Measurements from ENCODE around the gene SLC35E1. TPM values are rescaled to one million over a fixed set of nuclear protein-coding genes. Genes with fewer than 3 reads are reported as not detected.

SLC35E1 gene
- total RNA-seq, 1 donor from 2014 or later, result 21.6 TPM

- no peaks in the 10 kb centered on the region for H3K9me3 ChIP-seq
- peaks cover 47% of the 10 kb centered on the region for H3K4me1 ChIP-seq
- intact Hi-C loops (cut with DNase I), result loop anchor here (2.0 to 5.0 kb wide), 2 partner anchors 55 to 83 kb away; partner anchors contain the start of gene MED26
- H3K4me3 ChIP-seq, result no peak overlapping the region
- no peaks in the 10 kb centered on the region for H3K27me3 ChIP-seq
- no peak for TF ChIP-seq POLR2A (IDR thresholded peaks at IDR 0.05)
- no peak for TF ChIP-seq POLR2AphosphoS5 (IDR thresholded peaks at IDR 0.05; ENCODE audit: insufficient read depth in 1 of 2, low read depth in 1 of 2)
- no peak for TF ChIP-seq CTCF (IDR thresholded peaks at IDR 0.05)
- no peak overlapping the region for H3K27ac ChIP-seq
- peaks cover 0 to 34% of the 10 kb centered on the region in 2 donors for H3K36me3 ChIP-seq
- no peak for DNase-seq (ENCODE audit: extremely low spot score in 2 of 2)
Observed at GRCh38 chr19:16573925-16574324, 1.7 kb upstream of the SLC35E1 start.

GRCh38 chr19:16573296-16573695 lies 1.1 kb upstream of the SLC35E1 start:
- H3K4me1 ChIP-seq, result peaks cover 47% of the 10 kb centered on the region
- no peak for DNase-seq (ENCODE audit: extremely low spot score in 2 of 2)
- intact Hi-C loops (cut with DNase I), result loop anchor here (2.0 to 5.0 kb wide), 2 partner anchors 56 to 84 kb away; partner anchors contain the start of gene MED26
- H3K4me3 ChIP-seq, result peak overlapping the region; percentile 62 to 80
- TF ChIP-seq POLR2AphosphoS5 (IDR thresholded peaks at IDR 0.05; ENCODE audit: insufficient read depth in 1 of 2, low read depth in 1 of 2) (no peak), POLR2A (IDR thresholded peaks at IDR 0.05) (no peak)
- peak overlapping the region; percentile 37 for H3K27ac ChIP-seq
- no peaks in the 10 kb centered on the region for H3K9me3 ChIP-seq
- H3K27me3 ChIP-seq, result no peaks in the 10 kb centered on the region
- H3K36me3 ChIP-seq, result peaks cover 0 to 30% of the 10 kb centered on the region in 2 donors

- no peaks in the 10 kb centered on the region for H3K9me3 ChIP-seq
- no peaks in the 10 kb centered on the region for H3K27me3 ChIP-seq
- H3K4me3 ChIP-seq, result peak overlapping the region; percentile 62 to 80
- H3K27ac ChIP-seq, result peak overlapping the region; percentile 68
- no peak for DNase-seq (ENCODE audit: extremely low spot score in 2 of 2)
- TF ChIP-seq CTCF (IDR thresholded peaks at IDR 0.05), result no peak
- TF ChIP-seq POLR2AphosphoS5 (IDR thresholded peaks at IDR 0.05; ENCODE audit: insufficient read depth in 1 of 2, low read depth in 1 of 2), result no peak
- TF ChIP-seq POLR2A (IDR thresholded peaks at IDR 0.05), result no peak
- peaks cover 47% of the 10 kb centered on the region for H3K4me1 ChIP-seq
- H3K36me3 ChIP-seq, result peaks cover 0 to 30% of the 10 kb centered on the region in 2 donors
- intact Hi-C loops (cut with DNase I), result loop anchor here (2.0 to 5.0 kb wide), 2 partner anchors 57 to 85 kb away; partner anchors contain the start of gene MED26
Observed at GRCh38 chr19:16571822-16572331, 338 bp downstream of the SLC35E1 start.

GRCh38 chr19:16571283-16571682 lies 932 bp downstream of the SLC35E1 start:
- Histone ChIP-seq H3K27me3 (no peaks in the 10 kb centered on the region), H3K4me3 (peak overlapping the region; percentile 62 to 80), H3K36me3 (peaks cover 0 to 26% of the 10 kb centered on the region in 2 donors), H3K4me1 (peaks cover 47% of the 10 kb centered on the region), H3K27ac (peak overlapping the region; percentile 68), H3K9me3 (no peaks in the 10 kb centered on the region)
- TF ChIP-seq POLR2A (IDR thresholded peaks at IDR 0.05) (no peak), POLR2AphosphoS5 (IDR thresholded peaks at IDR 0.05; ENCODE audit: insufficient read depth in 1 of 2, low read depth in 1 of 2) (no peak), CTCF (IDR thresholded peaks at IDR 0.05) (no peak)
- intact Hi-C loops (cut with DNase I), result loop anchor here (5.0 kb wide), 1 partner anchor 86 kb away; no protein-coding TSS in a partner anchor
- DNase-seq (ENCODE audit: extremely low spot score in 2 of 2), result no peak

- intact Hi-C loops (cut with DNase I), result loop anchor here (5.0 kb wide), 1 partner anchor 88 kb away; no protein-coding TSS in a partner anchor
- no peak overlapping the region for H3K4me3 ChIP-seq
- H3K27me3 ChIP-seq, result no peaks in the 10 kb centered on the region
- no peaks in the 10 kb centered on the region for H3K9me3 ChIP-seq
- DNase-seq (ENCODE audit: extremely low spot score in 2 of 2), result no peak
- H3K27ac ChIP-seq, result no peak overlapping the region
- H3K36me3 ChIP-seq, result peaks cover 0 to 28% of the 10 kb centered on the region in 2 donors
- H3K4me1 ChIP-seq, result peaks cover 44% of the 10 kb centered on the region
- TF ChIP-seq POLR2A (IDR thresholded peaks at IDR 0.05) (no peak), CTCF (IDR thresholded peaks at IDR 0.05) (no peak), POLR2AphosphoS5 (IDR thresholded peaks at IDR 0.05; ENCODE audit: insufficient read depth in 1 of 2, low read depth in 1 of 2) (no peak)
Observed at GRCh38 chr19:16569609-16570320, 2.5 kb downstream of the SLC35E1 start.

All from vagina (tissue), 2 donors.